A549 (cell line): ENCODE data around the gene TRIM72.
"Not testable (repeated sequence)": the region's sequence is repeated elsewhere in the genome, so short reads cannot be mapped to it uniquely, and the experiment has no call there.

Experiments used
- CBX2 ChIP-seq: fragments of 200-600 bp; sonication (generic); IDR thresholded peaks from 2 replicates; pipeline ENCODE4 v1.6.1; 2016; ENCODE audit warnings: low read depth, mild to moderate bottlenecking, borderline replicate concordance
- EP300 ChIP-seq, 2 experiments: fragments of >200 bp; sonication (Bioruptor Twin); formaldehyde crosslinking; IDR thresholded peaks; 2 replicates in 1 of 2; 3 replicates in 1 of 2; pipeline ENCODE4 v1.6.1; 2016 to 2017
- JUNB ChIP-seq: fragments of >200 bp; sonication (Bioruptor Twin); formaldehyde crosslinking; IDR thresholded peaks from 2 replicates; pipeline ENCODE4 v1.6.1; 2016
- POLR2A ChIP-seq: IDR thresholded peaks from 2 replicates; pipeline ENCODE4 v1.6.1; 2012; ENCODE audit warnings: mild to moderate bottlenecking, low read length
- TF ChIP-seq, protein P1 (sequence below): fragments of 250-450 bp; sonication (Bioruptor Pico); IDR thresholded peaks from 2 replicates; pipeline ENCODE4 v1.5.0; 2021; ENCODE audit warnings: mild to moderate bottlenecking, moderate library complexity, borderline replicate concordance
- TF ChIP-seq, protein P2 (sequence below): fragments of >200 bp; sonication (Bioruptor Twin); formaldehyde crosslinking; IDR thresholded peaks from 3 replicates; pipeline ENCODE4 v1.5.1; 2016

GRCh38 chr16:31245598-31245997, 31.7 kb downstream of the TRIM72 start:
- TF ChIP-seq, protein P1, sequence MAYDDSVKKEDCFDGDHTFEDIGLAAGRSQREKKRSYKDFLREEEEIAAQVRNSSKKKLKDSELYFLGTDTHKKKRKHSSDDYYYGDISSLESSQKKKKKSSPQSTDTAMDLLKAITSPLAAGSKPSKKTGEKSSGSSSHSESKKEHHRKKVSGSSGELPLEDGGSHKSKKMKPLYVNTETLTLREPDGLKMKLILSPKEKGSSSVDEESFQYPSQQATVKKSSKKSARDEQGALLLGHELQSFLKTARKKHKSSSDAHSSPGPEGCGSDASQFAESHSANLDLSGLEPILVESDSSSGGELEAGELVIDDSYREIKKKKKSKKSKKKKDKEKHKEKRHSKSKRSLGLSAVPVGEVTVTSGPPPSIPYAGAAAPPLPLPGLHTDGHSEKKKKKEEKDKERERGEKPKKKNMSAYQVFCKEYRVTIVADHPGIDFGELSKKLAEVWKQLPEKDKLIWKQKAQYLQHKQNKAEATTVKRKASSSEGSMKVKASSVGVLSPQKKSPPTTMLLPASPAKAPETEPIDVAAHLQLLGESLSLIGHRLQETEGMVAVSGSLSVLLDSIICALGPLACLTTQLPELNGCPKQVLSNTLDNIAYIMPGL (CRISPR knock-in tag), result not testable (repeated sequence)
- not testable (repeated sequence) for TF ChIP-seq JUNB; EP300 (IDR thresholded peaks at IDR 0.05); POLR2A; CBX2
- TF ChIP-seq, protein P2, sequence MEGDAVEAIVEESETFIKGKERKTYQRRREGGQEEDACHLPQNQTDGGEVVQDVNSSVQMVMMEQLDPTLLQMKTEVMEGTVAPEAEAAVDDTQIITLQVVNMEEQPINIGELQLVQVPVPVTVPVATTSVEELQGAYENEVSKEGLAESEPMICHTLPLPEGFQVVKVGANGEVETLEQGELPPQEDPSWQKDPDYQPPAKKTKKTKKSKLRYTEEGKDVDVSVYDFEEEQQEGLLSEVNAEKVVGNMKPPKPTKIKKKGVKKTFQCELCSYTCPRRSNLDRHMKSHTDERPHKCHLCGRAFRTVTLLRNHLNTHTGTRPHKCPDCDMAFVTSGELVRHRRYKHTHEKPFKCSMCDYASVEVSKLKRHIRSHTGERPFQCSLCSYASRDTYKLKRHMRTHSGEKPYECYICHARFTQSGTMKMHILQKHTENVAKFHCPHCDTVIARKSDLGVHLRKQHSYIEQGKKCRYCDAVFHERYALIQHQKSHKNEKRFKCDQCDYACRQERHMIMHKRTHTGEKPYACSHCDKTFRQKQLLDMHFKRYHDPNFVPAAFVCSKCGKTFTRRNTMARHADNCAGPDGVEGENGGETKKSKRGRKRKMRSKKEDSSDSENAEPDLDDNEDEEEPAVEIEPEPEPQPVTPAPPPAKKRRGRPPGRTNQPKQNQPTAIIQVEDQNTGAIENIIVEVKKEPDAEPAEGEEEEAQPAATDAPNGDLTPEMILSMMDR, result not testable (repeated sequence)
